K562 (cell line): ENCODE results near the gene COMTD1. TPM values are rescaled to one million over a fixed set of nuclear protein-coding genes. Genes with fewer than 3 reads are reported as not detected.

Experiments
- ATAC-seq: fragments of 200-7000 bp; cut with Tn5 transposase; 3 replicates; pipeline ENCODE4 v1.9.1; 2020; ENCODE audit warnings: moderate library complexity
- BruUV-seq: library from RNA; stranded (reverse); fragments of 400-500 nt; replicated peaks from 2 replicates; lab custom pipeline; 2021; lab: Mats Ljungman, UMichigan
- CTCF ChIA-PET: fragments of 300-600 bp; formaldehyde crosslinking; extraction: SDS; loops from one replicate; lab custom pipeline; 2021; ENCODE audit warnings: low intra/inter-chr PET ratio; lab: Yijun Ruan, JAX
- POLR2A ChIA-PET: fragments of 300-600, 350-650 bp; sonication (Branson Sonifier 250); formaldehyde crosslinking; extraction: SDS; loops from one replicate; lab custom pipeline; 2021; ENCODE audit warnings: antibody characterized with exemption, inconsistent platforms; lab: Yijun Ruan, JAX
- DNase-seq, 4 experiments: peaks; one replicate each; pipeline versions ENCODE4 v3.0.0 to v3.0.0-alpha.2; 2011 to 2018; ENCODE audit warnings: low spot score in 3 of 4, mixed read lengths in 3 of 4; ENCODE audit errors: extremely low read depth in 1 of 4
- FAIRE-seq: peaks from 2 replicates; lab custom pipeline; 2011; peaks lifted over from hg19 to GRCh38; lab: Jason Lieb, UNC
- H2AFZ ChIP-seq: 2 replicates; pipeline ENCODE4 v1.6.0; 2011; ENCODE audit warnings: low read depth, low read length, control low read depth, inconsistent platforms
- H3K27ac ChIP-seq: fragments of 200-600 bp; 3 replicates; pipeline ENCODE4 v1.8.0; 2011; ENCODE audit warnings: low read depth, mild to moderate bottlenecking, control low read depth, inconsistent platforms, low read length, moderate library complexity, mixed read lengths; ENCODE audit errors: extremely low read depth
- H3K27me3 ChIP-seq, 2 experiments: fragments of 300-600 bp in 1 of 2; 2 replicates in 1 of 2; 3 replicates in 1 of 2; pipeline versions ENCODE4 v1.6.0 to v1.8.0; 2011; ENCODE audit warnings: inconsistent platforms in 2 of 2, low read length in 2 of 2, mild to moderate bottlenecking in 1 of 2, mixed read lengths in 1 of 2, moderate library complexity in 1 of 2; ENCODE audit not compliant: control insufficient read depth in 2 of 2, insufficient read depth in 2 of 2
- H3K36me3 ChIP-seq: fragments of 300-600 bp; 3 replicates; pipeline ENCODE4 v1.8.0; 2011; ENCODE audit warnings: mild to moderate bottlenecking, low read length, inconsistent platforms; ENCODE audit not compliant: control insufficient read depth, insufficient read depth
- H3K4me1 ChIP-seq, 2 experiments: fragments of 200-600 bp in 1 of 2; replicated peaks in 1 of 2; 2 replicates in 1 of 2; 3 replicates in 1 of 2; pipeline versions ENCODE4 v1.5.1 to v1.8.0; 2011; ENCODE audit warnings: inconsistent platforms in 2 of 2, low read length in 2 of 2, mild to moderate bottlenecking in 1 of 2, mixed read lengths in 1 of 2, moderate library complexity in 1 of 2; ENCODE audit not compliant: control insufficient read depth in 2 of 2, insufficient read depth in 2 of 2
- H3K4me2 ChIP-seq: 2 replicates; pipeline ENCODE4 v1.6.1; 2011; ENCODE audit warnings: low read length, control low read depth, inconsistent platforms, mixed read lengths; ENCODE audit not compliant: insufficient read depth
- H3K4me3 ChIP-seq: fragments of 200-600 bp; sonication (generic), shearing (Covaris generic); 2 replicates; pipeline ENCODE4 v1.5.1; 2016; ENCODE audit warnings: control low read depth, inconsistent platforms
- H3K79me2 ChIP-seq: fragments of 200-600 bp; 3 replicates; pipeline ENCODE4 v1.8.0; 2011; ENCODE audit warnings: low read length, inconsistent platforms; ENCODE audit not compliant: control insufficient read depth, insufficient read depth
- H3K9ac ChIP-seq, 2 experiments: 2 replicates each; pipeline versions ENCODE4 v1.6.0 to v1.6.1; 2011; ENCODE audit warnings: low read depth in 2 of 2, low read length in 2 of 2, control low read depth in 1 of 2, inconsistent platforms in 1 of 2, mild to moderate bottlenecking in 1 of 2, mixed read lengths in 1 of 2; ENCODE audit not compliant: insufficient read depth in 1 of 2
- H3K9me1 ChIP-seq: one replicate; pipeline ENCODE4 v1.6.0; 2011; ENCODE audit warnings: inconsistent platforms, mild to moderate bottlenecking, low read length, moderate library complexity; ENCODE audit not compliant: control insufficient read depth, insufficient read depth
- H3K9me3 ChIP-seq: replicated peaks from 2 replicates; pipeline ENCODE4 v1.5.1; 2011; ENCODE audit warnings: low read depth, low read length, inconsistent platforms; ENCODE audit not compliant: control insufficient read depth, insufficient read depth
- H4K20me1 ChIP-seq: replicated peaks from 2 replicates; pipeline ENCODE4 v1.6.1; 2011; ENCODE audit warnings: low read length, inconsistent platforms, mixed read lengths; ENCODE audit not compliant: control insufficient read depth, insufficient read depth
- ATF4 ChIP-seq: fragments of 450-650 bp; formaldehyde crosslinking; IDR thresholded peaks from 2 replicates; pipeline ENCODE4 v1.4.0; 2022; ENCODE audit warnings: mild to moderate bottlenecking, moderate library complexity
- ELF1 ChIP-seq: fragments of 200-800 bp; sonication (Bioruptor generic); IDR thresholded peaks from 2 replicates; pipeline ENCODE4 v1.6.1; 2016; ENCODE audit warnings: missing genetic modification characterization, missing compliant biosample characterization
- ERF ChIP-seq: fragments of 450-650 bp; formaldehyde crosslinking; IDR thresholded peaks from 2 replicates; pipeline ENCODE4 v1.4.0; 2020; ENCODE audit warnings: mild to moderate bottlenecking, mixed read lengths
- FOXK1 ChIP-seq: sonication (generic); formaldehyde crosslinking; IDR thresholded peaks from 2 replicates; pipeline ENCODE4 v1.8.0; 2022; ENCODE audit warnings: missing genetic modification reagents, mild to moderate bottlenecking, borderline replicate concordance
- IRF1 ChIP-seq: sonication (generic); formaldehyde crosslinking; IDR thresholded peaks from 2 replicates; pipeline ENCODE4 v1.8.0; 2022; ENCODE audit warnings: missing genetic modification reagents, mild to moderate bottlenecking, borderline replicate concordance
- JUN ChIP-seq, 2 experiments: sonication (generic) in 1 of 2; formaldehyde crosslinking in 1 of 2; IDR thresholded peaks; 2 replicates each; pipeline versions ENCODE4 v1.6.1 to v1.8.0; 2012 to 2022; ENCODE audit warnings: borderline replicate concordance in 2 of 2, mild to moderate bottlenecking in 2 of 2, improper control_type of control experiment in 1 of 2, low read depth in 1 of 2, low read length in 1 of 2, missing genetic modification reagents in 1 of 2
- MEF2D ChIP-seq: conservative IDR thresholded peaks from 2 replicates; pipeline ENCODE4 v1.6.1; 2016; ENCODE audit warnings: low read depth, missing genetic modification characterization, missing compliant biosample characterization
- MLLT1 ChIP-seq, 2 experiments: fragments of 450-650 bp; IDR thresholded peaks; 2 replicates each; pipeline ENCODE4 v1.6.1; 2016
- RHOXF2B ChIP-seq: fragments of 250-450 bp; sonication (Bioruptor Pico); conservative IDR thresholded peaks from 2 replicates; pipeline ENCODE4 v1.5.1; 2021
- SNAPC5 ChIP-seq: fragments of 250-450 bp; sonication (Bioruptor Pico); IDR thresholded peaks from 2 replicates; pipeline ENCODE4 v1.8.0; 2021; ENCODE audit warnings: moderate library complexity, mild to moderate bottlenecking, inconsistent platforms
- ZFX ChIP-seq: sonication (generic); formaldehyde crosslinking; IDR thresholded peaks from 2 replicates; pipeline ENCODE4 v1.8.0; 2022; ENCODE audit warnings: mild to moderate bottlenecking, missing genetic modification reagents, moderate library complexity
- ZNF589 ChIP-seq: fragments of 200-800 bp; sonication (Bioruptor generic); IDR thresholded peaks from 2 replicates; pipeline ENCODE4 v1.6.1; 2016; ENCODE audit warnings: low read depth, missing genetic modification characterization, missing compliant biosample characterization
- ZNF655 ChIP-seq: fragments of 250-450 bp; sonication (Bioruptor Pico); IDR thresholded peaks from 2 replicates; pipeline ENCODE4 v1.5.0; 2021
- WGBS: fragments of 100-300 bp; shearing (Covaris generic); methylation state at CpG from one replicate; pipeline ENCODE4 v1.1.6; 2016; ENCODE audit warnings: low coverage, mixed read lengths; ENCODE audit not compliant: insufficient coverage; ENCODE audit errors: missing lambda C conversion rate; 5-methylcytosine and 5-hydroxymethylcytosine counted together
- in situ Hi-C: fragments of 300-500 bp; cut with MboI; formaldehyde crosslinking; loops from 4 replicates; pipeline ENCODE4 v1.15.0; 2018; ENCODE audit warnings: inconsistent platforms, mixed read lengths
- intact Hi-C: fragments of 100-400 bp; cut with micrococcal nuclease; formaldehyde crosslinking; loops from 2 replicates; pipeline ENCODE4 v1.14.2; 2022
- polyA plus RNA-seq, 8 experiments: library from polyadenylated mRNA; depleted of rRNA in 4 of 8; stranded (reverse) in 5 of 8; unstranded in 3 of 8; fragments of >200 nt; fragmentation: Nextera tagmentation in 2 of 8; fragmentation: Illumina TruSeq in 1 of 8; extraction: Ambion mirVana in 2 of 8; extraction: Trizol in 1 of 8; gene quantifications; 2 replicates each; pipeline versions ENCODE4 v1.2.1 to v1.2.3, GENCODE V29; 2011 to 2014; ENCODE audit warnings: inconsistent platforms in 1 of 8, missing spikeins in 1 of 8
- total RNA-seq, 7 experiments: library from RNA; depleted of rRNA in 6 of 7; stranded (reverse); fragments of >200 nt in 6 of 7; fragmentation: Illumina TruSeq in 2 of 7; extraction: Trizol in 2 of 7; gene quantifications; 2 replicates each; pipeline versions ENCODE4 v1.2.1 to v1.2.3, GENCODE V29; 2011 to 2021; ENCODE audit warnings: low replicate concordance in 1 of 7

Gene COMTD1
- total and polyA plus RNA-seq, 9 of the 15 experiments (the other 6 are each of a cell fraction or from before 2014, with no cell fraction given) = 0.41 to 112 (median 13.7) TPM

GRCh38 chr10:75209921-75210281 lies 25.9 kb downstream of the COMTD1 start (continued):
- TF ChIP-seq ZFX (CRISPR knock-in tag) (peak; percentile 43; the same call in 1 of the 2 replicates), ZNF655 (CRISPR knock-in tag) (0 out of 2 replicates have a peak, but pooled peaks have one; percentile 25), ELF1 (tag) (peak; percentile 46; the same call in 1 of the 2 replicates), IRF1 (CRISPR knock-in tag) (no peak), FOXK1 (CRISPR knock-in tag) (no peak)

GRCh38 chr10:75209086-75209920 lies 26.5 kb downstream of the COMTD1 start:
- Histone ChIP-seq H3K9me1 (no peaks in the 10 kb centered on the region), H3K4me3 (peak overlapping the region; percentile 97), H3K79me2 (peaks cover 38% of the 10 kb centered on the region), H4K20me1 (peaks cover 7% of the 10 kb centered on the region; the same call in 1 of the 2 replicates), H3K27me3 (no peaks in the 10 kb centered on the region), H3K4me1 (peaks cover 39 to 40% of the 10 kb centered on the region in 2 experiments), H3K36me3 (peaks cover 30% of the 10 kb centered on the region), H3K4me2 (peak overlapping the region; percentile 99), H3K9me3 (no peaks in the 10 kb centered on the region), H2AFZ (peak overlapping the region; percentile 93), H3K9ac (peak overlapping the region; percentile 93 to 98), H3K27ac (peak overlapping the region; percentile 97)
- FAIRE-seq (no peak), DNase-seq (no peak), ATAC-seq (no peak)
- intact Hi-C loops = no loop called here
- POLR2A ChIA-PET = interaction anchor here (0.7 to 8.9 kb wide), 8 partner anchors 8 to 461 kb away, joined by 3 to 74 read pairs (median 18); partner anchors contain the start of gene COMTD1
- WGBS = 62% methylated on average over 16 of the region's 16 CpGs
- in situ Hi-C loops = no loop called here
- CTCF ChIA-PET = no interaction called here
- no TSS peak for BruUV-seq
- TF ChIP-seq ZNF589 (CRISPR knock-in tag) (peak; percentile 95; the same call in 1 of the 2 replicates), MLLT1 (IDR thresholded peaks at IDR 0.05) (peak in 1 of 2 experiments; percentile 34; a peak in 1 of 4 replicates), ATF4 (peak; percentile 80), ERF (CRISPR knock-in tag) (peak; percentile 96), MEF2D (tag) (peak; percentile 88), SNAPC5 (peak; percentile 55), JUN (IDR thresholded peaks at IDR 0.05; ENCODE audit: borderline replicate concordance, low read depth, low read length) (no peak), JUN (CRISPR knock-in tag; IDR thresholded peaks at IDR 0.05; ENCODE audit: borderline replicate concordance) (0 out of 2 replicates have a peak, but pooled peaks have one; percentile 13), RHOXF2B (CRISPR knock-in tag) (0 out of 2 replicates have a peak, but pooled peaks have one; percentile 44)
